Astrocyte (in vitro differentiated cells and primary cell): Measurements from ENCODE around the gene LNX2. TPM values are rescaled to one million over a fixed set of nuclear protein-coding genes. Genes with fewer than 3 reads are reported as not detected.
A peak's percentile ranks its signal among the peaks of the same experiment; 100 is the strongest.

Experiments used
- DNase-seq: peaks from one replicate; pipeline ENCODE4 v3.0.0-alpha.2; 2010; ENCODE audit warnings: low read depth
- FAIRE-seq: peaks from 2 replicates; lab custom pipeline; 2011; peaks lifted over from hg19 to GRCh38; lab: Jason Lieb, UNC
- H2AFZ ChIP-seq: 2 replicates; pipeline ENCODE4 v1.6.0; 2012; ENCODE audit warnings: low read depth, low read length, inconsistent platforms
- H3K27ac ChIP-seq: 2 replicates; pipeline ENCODE4 v1.5.1; 2011; ENCODE audit warnings: low read depth, low read length, inconsistent platforms
- H3K27me3 ChIP-seq: 2 replicates; pipeline ENCODE4 v1.6.0; 2011; ENCODE audit warnings: low read length, inconsistent platforms; ENCODE audit not compliant: insufficient read depth
- H3K36me3 ChIP-seq: 2 replicates; pipeline ENCODE4 v1.5.1; 2011; ENCODE audit warnings: low read length, inconsistent platforms; ENCODE audit not compliant: insufficient read depth
- H3K4me1 ChIP-seq: 2 replicates; pipeline ENCODE4 v1.5.1; 2011; ENCODE audit warnings: low read length, inconsistent platforms; ENCODE audit not compliant: insufficient read depth
- H3K4me2 ChIP-seq: 2 replicates; pipeline ENCODE4 v1.6.0; 2012; ENCODE audit warnings: low read length, inconsistent platforms
- H3K4me3 ChIP-seq: 2 replicates; pipeline ENCODE4 v1.5.1; 2011; ENCODE audit warnings: low read depth, mild to moderate bottlenecking, low read length, inconsistent platforms; ENCODE audit not compliant: insufficient read depth
- H3K79me2 ChIP-seq: 2 replicates; pipeline ENCODE4 v1.6.0; 2012; ENCODE audit warnings: mild to moderate bottlenecking, low read length, inconsistent platforms; ENCODE audit not compliant: insufficient read depth
- H3K9ac ChIP-seq: 2 replicates; pipeline ENCODE4 v1.6.0; 2012; ENCODE audit warnings: mild to moderate bottlenecking, low read length, inconsistent platforms
- H3K9me3 ChIP-seq: 2 replicates; pipeline ENCODE4 v1.5.1; 2012; ENCODE audit warnings: low read depth, mild to moderate bottlenecking, low read length, inconsistent platforms; ENCODE audit not compliant: insufficient read depth
- H4K20me1 ChIP-seq: 2 replicates; pipeline ENCODE4 v1.6.0; 2012; ENCODE audit warnings: low read length, inconsistent platforms; ENCODE audit not compliant: insufficient read depth
- H3K27ac Mint-ChIP-seq: one replicate; pipeline ENCODE4 v1.8.0; 2021; ENCODE audit warnings: mild to moderate bottlenecking, mixed read lengths; ENCODE audit not compliant: unreplicated experiment
- H3K27me3 Mint-ChIP-seq: one replicate; pipeline ENCODE4 v1.8.0; 2021; ENCODE audit warnings: low read depth, mixed read lengths; ENCODE audit not compliant: unreplicated experiment
- H3K36me3 Mint-ChIP-seq: one replicate; pipeline ENCODE4 v1.8.0; 2021; ENCODE audit warnings: low read depth, mixed read lengths; ENCODE audit not compliant: unreplicated experiment
- H3K4me1 Mint-ChIP-seq: one replicate; pipeline ENCODE4 v1.8.0; 2021; ENCODE audit warnings: low read depth, mixed read lengths; ENCODE audit not compliant: unreplicated experiment
- H3K4me3 Mint-ChIP-seq: one replicate; pipeline ENCODE4 v1.8.0; 2021; ENCODE audit warnings: mild to moderate bottlenecking, moderate library complexity, mixed read lengths; ENCODE audit not compliant: unreplicated experiment
- H3K9me3 Mint-ChIP-seq: one replicate; pipeline ENCODE4 v1.8.0; 2021; ENCODE audit warnings: mild to moderate bottlenecking, mixed read lengths; ENCODE audit not compliant: unreplicated experiment
- CTCF ChIP-seq: IDR thresholded peaks from 2 replicates; pipeline ENCODE4 v1.5.1; 2011; ENCODE audit warnings: low read depth, mild to moderate bottlenecking, inconsistent platforms, low read length, moderate library complexity; ENCODE audit not compliant: insufficient read depth
- EZH2 ChIP-seq: IDR thresholded peaks from 2 replicates; pipeline ENCODE4 v1.6.1; 2012; ENCODE audit warnings: mild to moderate bottlenecking, low read length, inconsistent platforms; ENCODE audit not compliant: insufficient read depth
- total RNA-seq: library from RNA; stranded (reverse); gene quantifications from 2 replicates; pipeline ENCODE4 v1.2.1, GENCODE V29; 2021

The LNX2 gene
- total RNA-seq, 1 donor from 2014 or later: 8.7 TPM

GRCh38 chr13:27617881-27618321 is 2.4 kb downstream of the LNX2 start:
- H3K4me1 ChIP-seq: peaks cover 5% of the 10 kb centered on the region
- H3K27ac ChIP-seq: no peak overlapping the region
- no peaks in the 10 kb centered on the region for H3K9me3 Mint-ChIP-seq
- H3K79me2 ChIP-seq: peaks cover 73% of the 10 kb centered on the region
- H3K9ac ChIP-seq: no peak overlapping the region
- H3K36me3 Mint-ChIP-seq: peaks cover 7% of the 10 kb centered on the region
- FAIRE-seq (no peak), DNase-seq (no peak)
- H3K36me3 ChIP-seq: no peaks in the 10 kb centered on the region
- no peak for TF ChIP-seq EZH2
- TF ChIP-seq CTCF: no peak
- H4K20me1 ChIP-seq: peaks cover 46% of the 10 kb centered on the region
- no peaks in the 10 kb centered on the region for H3K27me3 Mint-ChIP-seq
- no peak overlapping the region for H3K27ac Mint-ChIP-seq
- H3K4me3 ChIP-seq: no peak overlapping the region
- H3K27me3 ChIP-seq: no peaks in the 10 kb centered on the region
- H3K4me2 ChIP-seq: no peak overlapping the region
- H2AFZ ChIP-seq: no peak overlapping the region
- H3K9me3 ChIP-seq: no peaks in the 10 kb centered on the region
- H3K4me3 Mint-ChIP-seq: no peak overlapping the region
- peaks cover 14% of the 10 kb centered on the region for H3K4me1 Mint-ChIP-seq

DNA sequence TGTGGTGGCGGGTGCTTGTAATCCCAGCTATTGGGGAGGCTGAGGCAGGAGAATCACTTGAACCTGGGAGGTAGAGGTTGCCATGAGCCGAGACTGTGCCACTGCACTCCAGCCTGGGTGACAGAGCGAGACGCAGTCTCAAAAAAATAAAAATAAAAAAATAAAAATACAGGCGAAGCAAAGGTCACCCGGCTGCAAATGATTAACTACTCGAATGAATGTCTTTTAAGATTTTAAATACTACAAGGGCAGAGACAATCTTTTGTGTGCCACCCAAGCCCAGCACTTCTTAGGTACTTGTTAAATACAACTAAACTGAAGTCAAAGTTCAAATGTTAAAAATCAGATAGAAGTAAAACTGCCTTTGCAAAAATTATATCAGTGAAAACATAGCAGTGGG is 6.7 kb downstream of the LNX2 start:
- no peaks in the 10 kb centered on the region for H3K27me3 Mint-ChIP-seq
- Histone ChIP-seq H3K4me2 (no peak overlapping the region), H3K4me1 (no peaks in the 10 kb centered on the region), H4K20me1 (peaks cover 45% of the 10 kb centered on the region), H2AFZ (no peak overlapping the region), H3K27ac (no peak overlapping the region), H3K27me3 (no peaks in the 10 kb centered on the region), H3K9me3 (no peaks in the 10 kb centered on the region), H3K79me2 (peaks cover 77% of the 10 kb centered on the region), H3K36me3 (no peaks in the 10 kb centered on the region), H3K9ac (no peak overlapping the region), H3K4me3 (no peak overlapping the region)
- FAIRE-seq: no peak
- H3K36me3 Mint-ChIP-seq: peaks cover 4% of the 10 kb centered on the region
- TF ChIP-seq CTCF (no peak), EZH2 (no peak)
- H3K4me3 Mint-ChIP-seq: no peak overlapping the region
- DNase-seq: no peak
- peaks cover 8% of the 10 kb centered on the region for H3K4me1 Mint-ChIP-seq
- no peaks in the 10 kb centered on the region for H3K9me3 Mint-ChIP-seq
- H3K27ac Mint-ChIP-seq: no peak overlapping the region

GRCh38 chr13:27607125-27607524 is 13.2 kb downstream of the LNX2 start:
- no peak overlapping the region for H2AFZ ChIP-seq
- no peak overlapping the region for H3K4me3 ChIP-seq
- H4K20me1 ChIP-seq: peaks cover 30% of the 10 kb centered on the region
- Mint-ChIP-seq H3K36me3 (no peaks in the 10 kb centered on the region), H3K27me3 (no peaks in the 10 kb centered on the region), H3K4me3 (no peak overlapping the region), H3K9me3 (no peaks in the 10 kb centered on the region), H3K27ac (no peak overlapping the region), H3K4me1 (peaks cover 10% of the 10 kb centered on the region)
- peak; percentile 82 for DNase-seq
- no peaks in the 10 kb centered on the region for H3K9me3 ChIP-seq
- TF ChIP-seq CTCF (no peak), EZH2 (no peak)
- H3K4me1 ChIP-seq: peaks cover 7% of the 10 kb centered on the region
- no peak overlapping the region for H3K9ac ChIP-seq
- no peaks in the 10 kb centered on the region for H3K27me3 ChIP-seq
- H3K79me2 ChIP-seq: peaks cover 26% of the 10 kb centered on the region
- FAIRE-seq: peak; percentile 73
- no peaks in the 10 kb centered on the region for H3K36me3 ChIP-seq
- H3K4me2 ChIP-seq: peak overlapping the region; percentile 21
- H3K27ac ChIP-seq: no peak overlapping the region
